IPS-20b (cell line): Measurements from ENCODE around the gene EEF1AKMT2.

Experiments used
- H3K27ac ChIP-seq: one replicate; pipeline ENCODE4 v1.5.1; 2013; ENCODE audit warnings: low read length
- H3K27me3 ChIP-seq: 2 replicates; pipeline ENCODE4 v1.6.1; 2013; ENCODE audit warnings: mild to moderate bottlenecking, low read length, inconsistent platforms; ENCODE audit not compliant: insufficient read depth
- H3K36me3 ChIP-seq: 2 replicates; pipeline ENCODE4 v1.6.1; 2013; ENCODE audit warnings: low read depth, mild to moderate bottlenecking, inconsistent platforms, low read length, moderate library complexity; ENCODE audit not compliant: insufficient read depth
- H3K4me1 ChIP-seq: 2 replicates; pipeline ENCODE4 v1.6.1; 2013; ENCODE audit warnings: mild to moderate bottlenecking, control low read depth, inconsistent platforms, low read length, moderate library complexity; ENCODE audit not compliant: insufficient read depth
- H3K4me3 ChIP-seq: 2 replicates; pipeline ENCODE4 v1.5.1; 2013; ENCODE audit warnings: mild to moderate bottlenecking, low read length, inconsistent platforms
- H3K9ac ChIP-seq: 2 replicates; pipeline ENCODE4 v1.6.1; 2013; ENCODE audit warnings: low read depth, mild to moderate bottlenecking, inconsistent platforms, low read length, moderate library complexity
- H3K9me3 ChIP-seq: 2 replicates; pipeline ENCODE4 v1.6.1; 2013; ENCODE audit warnings: mild to moderate bottlenecking, low read depth, low read length, inconsistent platforms; ENCODE audit not compliant: insufficient read depth

EEF1AKMT2 gene

DNA sequence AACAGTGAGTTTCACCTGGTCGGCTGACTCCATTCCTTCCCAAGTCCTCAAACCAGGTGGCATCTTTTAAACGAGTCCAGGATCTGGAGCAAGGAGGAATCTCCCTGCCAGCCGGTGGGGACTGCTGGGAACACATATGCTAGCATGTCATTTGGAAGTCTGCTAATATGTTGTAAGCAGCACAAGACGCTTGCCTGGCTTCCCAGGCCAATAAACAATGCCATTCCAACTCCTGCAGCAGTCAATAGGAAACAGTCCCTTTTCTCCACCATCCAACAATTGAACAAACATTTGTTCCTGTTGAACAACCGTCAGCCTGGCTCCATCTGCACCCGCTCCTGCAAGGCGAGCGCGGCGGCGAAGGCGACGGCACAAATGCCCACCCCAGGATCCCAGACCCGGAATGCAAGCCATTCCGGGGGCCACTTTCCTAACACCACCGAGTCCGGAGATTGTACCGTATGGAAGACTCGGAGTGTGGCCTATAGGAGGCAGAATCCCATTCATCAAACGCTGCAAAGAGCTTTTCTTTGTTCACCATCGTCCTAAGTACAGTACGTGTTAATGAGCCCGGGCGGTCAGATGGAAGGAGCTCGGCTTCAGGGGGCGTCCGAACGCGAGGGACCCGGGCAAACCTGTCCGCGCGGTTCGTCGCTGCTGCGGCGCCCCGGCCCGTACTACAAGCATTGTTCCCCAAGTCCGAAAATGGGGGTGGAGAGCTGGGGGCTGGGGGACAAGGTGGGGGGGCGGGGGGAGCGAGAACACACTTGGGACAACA, 49.1 kb downstream of the EEF1AKMT2 start:
- Histone ChIP-seq H3K4me3 (peak overlapping the region; percentile 72), H3K27ac (no peak overlapping the region), H3K9ac (peak overlapping the region; percentile 54; the same call in 1 of the 2 replicates), H3K4me1 (peaks cover 53% of the 10 kb centered on the region), H3K9me3 (no peaks in the 10 kb centered on the region), H3K36me3 (peaks cover under 1% of the 10 kb centered on the region; the same call in 1 of the 2 replicates), H3K27me3 (peaks cover 52% of the 10 kb centered on the region)

- Histone ChIP-seq H3K9ac (no peak overlapping the region; the same call in 1 of the 2 replicates), H3K27ac (no peak overlapping the region), H3K27me3 (peaks cover 52% of the 10 kb centered on the region)
These were observed 49.7 kb downstream of the EEF1AKMT2 start for GRCh38 chr10:124741922-124742412.

GRCh38 chr10:124741281-124741921, 50.3 kb downstream of the EEF1AKMT2 start:
- H3K4me1 ChIP-seq, result peaks cover 64% of the 10 kb centered on the region
- no peak overlapping the region for H3K9ac ChIP-seq
- H3K27ac ChIP-seq, result no peak overlapping the region

More at GRCh38 chr10:124741922-124742412, 49.7 kb downstream of the EEF1AKMT2 start:
- peaks cover 59% of the 10 kb centered on the region for H3K4me1 ChIP-seq
- no peaks in the 10 kb centered on the region for H3K36me3 ChIP-seq
- H3K9me3 ChIP-seq, result no peaks in the 10 kb centered on the region
- peak overlapping the region; percentile 72 for H3K4me3 ChIP-seq

GRCh38 chr10:124740369-124741280, 51.1 kb downstream of the EEF1AKMT2 start:
- peaks cover 52% of the 10 kb centered on the region for H3K27me3 ChIP-seq
- H3K27ac ChIP-seq, result no peak overlapping the region
- no peaks in the 10 kb centered on the region for H3K36me3 ChIP-seq
- H3K9me3 ChIP-seq, result no peaks in the 10 kb centered on the region
- H3K4me3 ChIP-seq, result peak overlapping the region; percentile 35
- peaks cover 64% of the 10 kb centered on the region for H3K4me1 ChIP-seq
- no peak overlapping the region; the same call in 1 of the 2 replicates for H3K9ac ChIP-seq

More at GRCh38 chr10:124741281-124741921, 50.3 kb downstream of the EEF1AKMT2 start:
- peak overlapping the region; percentile 72; the same call in 1 of the 2 replicates for H3K4me3 ChIP-seq
- peaks cover 52% of the 10 kb centered on the region for H3K27me3 ChIP-seq
- no peaks in the 10 kb centered on the region for H3K9me3 ChIP-seq
- no peaks in the 10 kb centered on the region for H3K36me3 ChIP-seq

DNA sequence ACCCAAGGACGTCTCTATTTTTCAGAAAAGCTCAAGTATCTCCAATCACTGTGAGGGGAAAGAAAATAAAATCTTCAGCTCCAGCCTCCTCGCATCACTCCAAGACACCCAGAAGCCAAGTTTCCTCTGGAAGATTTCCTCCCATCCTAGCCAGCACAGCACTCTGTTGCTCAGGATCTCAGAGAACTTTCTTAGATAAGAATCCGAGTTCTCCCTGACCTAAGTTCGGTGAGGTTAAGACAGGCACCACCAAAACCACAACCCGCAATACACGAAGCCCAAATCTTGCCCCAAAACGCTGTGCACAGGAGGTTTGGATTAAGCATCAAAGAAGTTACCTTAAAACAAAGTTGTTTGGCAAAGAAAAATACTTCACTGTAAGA, 51.7 kb downstream of the EEF1AKMT2 start:
- Histone ChIP-seq H3K9me3 (no peaks in the 10 kb centered on the region), H3K4me3 (peak overlapping the region; percentile 35; the same call in 1 of the 2 replicates), H3K36me3 (no peaks in the 10 kb centered on the region), H3K9ac (no peak overlapping the region; the same call in 1 of the 2 replicates), H3K4me1 (peaks cover 59% of the 10 kb centered on the region), H3K27ac (no peak overlapping the region), H3K27me3 (peaks cover 52% of the 10 kb centered on the region)

GRCh38 chr10:124739119-124739921, 52.4 kb downstream of the EEF1AKMT2 start:
- Histone ChIP-seq H3K4me3 (peak overlapping the region; percentile 35; the same call in 1 of the 2 replicates), H3K4me1 (peaks cover 56% of the 10 kb centered on the region), H3K27ac (no peak overlapping the region), H3K36me3 (no peaks in the 10 kb centered on the region), H3K27me3 (peaks cover 52% of the 10 kb centered on the region), H3K9ac (no peak overlapping the region; the same call in 1 of the 2 replicates), H3K9me3 (no peaks in the 10 kb centered on the region)

DNA sequence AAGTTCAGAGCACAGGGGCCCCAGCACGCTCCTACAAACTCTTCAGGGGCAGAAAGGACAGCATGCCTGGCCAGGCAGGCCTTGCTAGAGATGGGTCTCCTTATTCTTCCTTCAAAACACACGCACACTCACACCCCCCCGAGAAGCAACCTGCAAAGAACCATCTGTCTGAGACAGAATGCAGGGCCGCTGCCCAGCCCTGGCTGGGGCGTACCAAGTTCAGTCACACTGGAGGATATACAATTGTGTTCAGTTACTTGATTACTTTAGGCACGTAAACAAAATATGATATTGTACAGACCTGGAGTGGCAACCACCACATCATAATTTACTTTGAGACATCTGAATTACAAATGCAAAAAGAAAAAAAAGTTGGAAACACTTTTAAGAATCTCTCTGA, 53.2 kb downstream of the EEF1AKMT2 start:
- Histone ChIP-seq H3K27me3 (peaks cover 50% of the 10 kb centered on the region), H3K4me1 (peaks cover 56% of the 10 kb centered on the region), H3K27ac (no peak overlapping the region), H3K9ac (no peak overlapping the region), H3K36me3 (no peaks in the 10 kb centered on the region), H3K9me3 (no peaks in the 10 kb centered on the region), H3K4me3 (no peak overlapping the region)

DNA sequence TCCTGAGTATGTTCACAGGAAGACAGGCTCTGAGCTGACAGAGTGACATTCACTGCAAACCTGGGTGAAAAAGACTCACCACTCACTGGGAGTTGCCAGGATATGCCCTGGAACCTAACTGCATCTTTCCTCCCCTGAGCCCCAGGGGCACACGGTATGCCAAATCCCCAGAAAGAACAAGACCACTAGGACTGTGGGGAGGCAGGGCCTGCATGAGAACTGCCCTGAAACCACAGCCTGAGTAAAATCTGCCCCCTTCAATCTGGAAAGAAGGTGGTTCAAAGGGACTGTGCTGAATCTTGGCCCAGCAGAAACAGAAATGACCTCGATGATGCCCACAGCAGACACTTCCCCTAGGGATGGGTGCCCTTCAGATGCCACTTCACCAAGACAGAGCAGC, 54.0 kb downstream of the EEF1AKMT2 start:
- peaks cover 56% of the 10 kb centered on the region for H3K4me1 ChIP-seq

GRCh38 chr10:124737221-124737620, 54.5 kb downstream of the EEF1AKMT2 start:
- H3K27me3 ChIP-seq, result peaks cover 38% of the 10 kb centered on the region
- H3K4me1 ChIP-seq, result peaks cover 53% of the 10 kb centered on the region
- H3K9me3 ChIP-seq, result no peaks in the 10 kb centered on the region
- H3K4me3 ChIP-seq, result no peak overlapping the region
- no peaks in the 10 kb centered on the region for H3K36me3 ChIP-seq
- no peak overlapping the region; the same call in 1 of the 2 replicates for H3K9ac ChIP-seq
- no peak overlapping the region for H3K27ac ChIP-seq

More for the DNA sequence above, 54.0 kb downstream of the EEF1AKMT2 start:
- no peaks in the 10 kb centered on the region for H3K36me3 ChIP-seq
- peaks cover 43% of the 10 kb centered on the region for H3K27me3 ChIP-seq
- H3K9me3 ChIP-seq, result no peaks in the 10 kb centered on the region
- no peak overlapping the region for H3K9ac ChIP-seq
- H3K4me3 ChIP-seq, result no peak overlapping the region
- H3K27ac ChIP-seq, result no peak overlapping the region

GRCh38 chr10:124736491-124737136, 55.1 kb downstream of the EEF1AKMT2 start:
- H3K9me3 ChIP-seq, result no peaks in the 10 kb centered on the region
- no peak overlapping the region for H3K27ac ChIP-seq
- no peaks in the 10 kb centered on the region for H3K36me3 ChIP-seq
- H3K4me1 ChIP-seq, result peaks cover 47% of the 10 kb centered on the region
- H3K27me3 ChIP-seq, result peaks cover 32% of the 10 kb centered on the region
- no peak overlapping the region for H3K4me3 ChIP-seq
- H3K9ac ChIP-seq, result no peak overlapping the region; the same call in 1 of the 2 replicates
